HG03095 (cell line): ENCODE data around the gene CD300LD.
"Not testable (repeated sequence)": the region's sequence is repeated elsewhere in the genome, so short reads cannot be mapped to it uniquely, and the experiment has no call there.

Experiments used
- ATAC-seq: cut with Tn5 transposase; IDR thresholded peaks from one replicate; pipeline ENCODE4 v1.9.1; 2021; ENCODE audit warnings: moderate library complexity; ENCODE audit not compliant: unreplicated experiment

Gene CD300LD

DNA sequence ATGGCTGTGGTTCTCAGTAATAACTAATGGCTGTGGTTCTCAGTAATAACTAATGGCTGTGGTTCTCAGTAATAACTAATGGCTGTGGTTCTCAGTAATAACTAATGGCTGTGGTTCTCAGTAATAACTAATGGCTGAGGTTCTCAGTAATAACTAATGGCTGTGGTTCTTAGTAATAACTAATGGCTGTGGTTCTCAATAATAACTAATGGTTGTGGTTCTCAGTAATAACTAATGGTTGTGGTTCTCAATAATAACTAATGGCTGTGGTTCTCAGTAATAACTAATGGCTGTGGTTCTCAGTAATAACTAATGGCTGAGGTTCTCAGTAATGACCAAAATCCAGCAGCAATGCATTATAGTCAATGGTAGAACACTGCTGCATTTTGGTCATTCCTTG is 18.4 kb downstream of the CD300LD start:
- ATAC-seq = not testable (repeated sequence)

DNA sequence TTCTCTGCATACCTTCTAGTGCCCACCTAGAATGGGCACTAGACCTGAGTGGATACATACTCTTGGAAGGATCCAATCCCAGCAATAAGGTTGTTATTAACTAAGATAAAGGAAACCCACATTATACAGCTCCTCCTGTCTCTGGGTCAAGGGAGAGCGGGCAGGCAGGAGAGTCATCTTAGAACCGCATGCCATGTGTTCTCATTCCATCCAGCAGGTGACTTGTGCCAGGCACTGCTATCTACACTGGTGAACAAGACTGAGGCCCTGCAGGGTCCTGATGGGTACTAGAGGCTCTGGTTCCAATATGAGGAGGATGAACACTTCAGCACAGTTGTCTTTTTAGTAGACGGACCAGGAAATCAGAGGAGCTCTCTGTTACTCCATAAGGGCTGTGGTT is 18.9 kb downstream of the CD300LD start:
- ATAC-seq = no peak

DNA sequence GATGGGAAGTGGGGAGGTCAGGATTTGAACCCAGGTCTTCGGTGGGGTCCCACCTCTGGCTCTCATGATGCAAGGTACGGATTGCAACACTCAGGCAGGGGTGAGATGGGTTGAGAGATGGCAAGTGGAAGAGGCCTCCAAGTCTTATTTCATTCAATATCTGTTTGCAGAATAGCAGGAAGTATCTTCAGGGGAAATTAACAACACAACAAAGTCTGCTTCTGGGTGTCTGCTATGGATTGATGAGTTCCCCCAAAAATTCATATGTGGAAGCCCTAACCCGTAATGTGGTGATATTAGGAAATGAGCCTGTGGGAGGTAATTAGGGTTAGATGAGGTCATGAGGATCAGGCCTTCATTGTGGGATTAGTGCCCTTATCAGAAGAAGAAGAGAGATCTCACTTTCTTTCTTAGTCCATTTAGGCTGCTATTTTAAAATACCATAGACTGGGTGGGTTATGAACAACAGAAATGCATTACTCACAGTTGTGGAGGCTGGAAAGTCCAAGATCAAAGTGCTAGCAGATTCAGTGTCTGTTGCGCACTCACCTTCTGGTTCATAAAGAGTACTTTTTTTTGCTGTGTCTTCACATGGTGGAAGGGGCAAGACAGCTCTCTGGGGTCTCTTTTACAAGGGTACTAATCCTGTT is 20.3 kb downstream of the CD300LD start:
- no peak for ATAC-seq

DNA sequence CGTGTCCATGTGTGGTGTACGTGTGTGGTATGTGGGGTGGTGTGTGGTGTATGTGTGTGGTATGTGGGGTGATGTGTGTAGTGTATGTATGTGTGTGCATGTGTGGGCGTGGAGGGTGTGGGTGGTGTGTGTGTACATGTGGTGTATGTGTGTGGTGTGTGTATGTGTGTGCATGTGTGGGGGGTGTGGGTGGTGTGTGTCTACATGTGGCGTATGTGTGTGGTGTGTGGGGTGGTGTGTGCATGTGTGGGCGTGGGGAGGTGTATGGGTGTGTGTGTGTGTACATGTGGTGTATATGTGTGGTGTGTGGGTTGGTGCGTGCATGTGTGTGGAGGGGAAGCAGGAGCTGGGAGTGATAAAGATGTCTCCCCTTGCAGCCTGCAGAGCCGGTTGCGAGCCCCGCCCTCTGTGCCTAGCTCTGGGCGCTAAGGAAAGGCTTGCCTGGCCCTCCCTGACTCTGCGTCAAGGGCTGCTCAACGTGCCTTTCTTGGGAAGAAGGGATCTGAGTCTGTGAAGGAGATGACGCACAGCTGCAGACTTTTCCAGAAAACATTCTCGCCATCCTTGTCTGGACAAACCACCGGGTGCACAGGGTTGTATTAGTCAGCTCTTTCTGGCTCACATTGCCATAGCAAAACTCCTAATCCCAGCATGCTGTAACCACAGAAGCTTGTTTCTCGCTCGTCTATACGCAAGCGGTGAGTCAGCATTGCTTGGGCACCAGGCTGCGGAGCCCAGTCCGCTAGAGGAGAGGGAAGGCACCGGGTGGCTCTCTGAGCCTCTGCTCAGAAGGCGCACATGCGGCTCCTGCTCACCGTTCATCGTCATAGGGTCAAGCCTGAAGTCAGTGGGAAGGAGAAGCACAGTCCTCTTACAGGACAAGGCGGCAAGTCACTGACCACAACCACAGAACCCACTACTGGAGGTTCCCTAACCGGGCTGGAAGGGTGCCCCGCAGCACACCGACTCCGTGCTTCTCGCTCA is 22.8 kb downstream of the CD300LD start:
- no peak for ATAC-seq

DNA sequence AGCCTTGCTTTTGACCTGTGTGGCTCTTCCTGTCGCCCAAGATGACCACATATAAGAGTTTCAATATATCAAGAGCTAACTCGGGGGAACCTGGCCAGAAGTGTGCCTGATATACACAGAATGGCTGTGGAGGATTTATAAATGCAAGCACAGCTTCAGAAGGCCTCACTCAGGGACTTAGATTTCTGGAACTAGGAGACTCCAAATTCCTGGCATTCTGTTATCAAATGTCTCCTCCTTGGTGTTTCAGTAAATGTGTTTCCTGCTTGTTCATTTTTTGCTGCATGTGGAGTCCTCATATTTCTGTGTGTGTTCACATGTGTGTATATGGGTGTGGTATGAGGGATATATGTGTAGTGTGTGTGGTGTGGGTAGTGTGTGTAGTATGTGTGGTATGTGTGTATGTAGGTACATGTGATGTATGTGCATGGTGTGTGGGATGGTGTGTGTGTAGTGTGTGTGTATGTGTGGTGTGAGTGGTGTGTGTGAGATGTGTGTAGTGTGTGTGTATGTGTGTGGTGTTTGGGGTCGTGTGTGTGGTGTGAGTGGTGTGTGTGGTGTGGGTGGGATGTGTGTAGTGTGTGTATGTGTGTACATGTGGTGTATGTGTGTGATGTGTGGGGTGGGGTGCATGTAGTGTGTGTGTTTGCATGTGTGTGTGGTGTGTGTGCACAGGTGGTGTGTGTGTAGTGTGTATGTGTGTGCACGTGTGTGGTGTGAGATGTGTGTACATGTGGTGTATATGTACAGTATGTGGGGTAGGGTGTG is 23.8 kb downstream of the CD300LD start:
- no peak for ATAC-seq

DNA sequence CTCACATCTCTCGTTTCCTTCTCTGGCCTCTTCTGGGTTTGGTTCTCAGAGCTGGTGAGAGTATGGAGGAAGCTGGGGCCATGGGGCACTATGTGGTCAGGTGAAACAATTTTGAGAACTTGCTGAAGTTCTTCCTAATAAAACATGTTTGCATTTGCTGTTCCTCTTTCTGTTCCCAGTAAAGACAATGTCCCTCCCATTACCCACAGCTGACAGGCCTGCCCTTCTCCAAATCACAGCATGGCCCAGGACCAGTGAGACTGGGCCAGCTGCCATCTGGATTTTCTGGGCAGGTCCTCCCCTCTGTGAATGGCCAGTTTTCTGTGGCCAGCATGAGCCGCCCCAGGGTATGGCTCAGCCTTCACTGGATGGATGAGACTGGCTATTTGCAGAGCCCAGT is 24.7 kb downstream of the CD300LD start, which contains the start of gene CD300H:
Gene CD300H, minus strand, starts transcription at position 113 of the 400 bp plus-strand sequence.
- no peak for ATAC-seq

DNA sequence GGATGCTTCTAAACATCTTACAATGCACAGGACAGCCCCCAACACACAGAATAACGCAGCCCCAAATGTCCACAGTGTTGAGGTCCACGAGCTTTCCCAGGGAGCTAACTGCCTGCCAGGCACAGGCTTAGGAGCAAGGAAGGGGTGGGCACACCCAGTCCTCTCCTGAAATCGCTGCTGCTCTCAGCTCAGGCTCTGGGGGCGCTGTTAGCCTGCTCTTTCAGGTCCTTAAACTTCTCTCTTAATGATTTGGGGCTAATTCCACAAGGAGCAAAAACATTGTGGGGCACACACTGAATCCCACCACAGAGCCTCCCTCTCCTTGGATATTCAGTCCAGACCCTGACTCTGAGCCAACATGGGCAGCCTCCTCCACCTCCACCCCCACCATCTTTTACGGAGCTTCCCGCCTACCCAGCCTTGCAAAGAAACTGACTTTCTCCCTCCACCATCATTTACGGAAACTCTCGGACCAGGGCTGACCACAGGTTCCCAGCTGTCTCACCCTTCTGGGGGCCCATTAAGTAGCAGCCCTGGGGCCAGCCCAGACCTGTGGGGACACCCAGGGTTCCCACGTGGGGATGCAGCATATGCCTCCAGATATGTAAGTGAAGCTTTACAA is 25.8 kb downstream of the CD300LD start:
- ATAC-seq = no peak

DNA sequence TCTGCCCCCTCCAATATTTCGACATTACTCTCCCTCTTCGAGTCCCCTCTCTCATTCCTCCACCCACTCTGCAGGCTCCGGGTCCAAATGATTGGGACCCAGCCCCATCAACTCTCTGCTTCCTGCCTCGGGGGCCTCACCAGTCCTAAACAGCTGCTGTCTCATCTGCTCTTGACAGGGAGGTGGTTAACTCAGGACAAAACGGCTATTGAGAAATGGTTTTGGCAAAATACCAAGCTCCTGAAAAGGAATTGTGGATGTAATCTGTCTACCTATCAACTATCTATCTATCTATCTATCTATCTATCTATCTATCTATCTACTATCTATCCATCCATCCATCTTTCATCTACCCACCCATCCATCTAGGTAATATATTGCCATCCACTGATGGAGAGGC is 27.0 kb downstream of the CD300LD start:
- ATAC-seq = no peak

DNA sequence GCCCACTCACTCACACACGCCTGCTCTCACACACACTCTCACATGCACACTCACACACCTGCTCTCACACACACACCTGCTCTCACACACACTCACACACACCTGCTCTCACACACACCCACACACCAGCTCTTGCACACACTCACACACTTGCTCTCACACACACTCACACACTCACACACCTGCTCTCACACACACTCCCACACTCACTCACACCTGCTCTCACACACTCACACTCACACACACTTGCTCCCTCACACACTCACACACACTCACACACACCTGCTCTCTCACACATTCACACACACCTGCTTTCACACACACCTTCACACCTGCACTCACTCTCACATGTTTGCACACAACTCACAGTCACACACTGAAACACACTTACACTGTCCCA is 28.7 kb downstream of the CD300LD start:
- no peak for ATAC-seq

DNA sequence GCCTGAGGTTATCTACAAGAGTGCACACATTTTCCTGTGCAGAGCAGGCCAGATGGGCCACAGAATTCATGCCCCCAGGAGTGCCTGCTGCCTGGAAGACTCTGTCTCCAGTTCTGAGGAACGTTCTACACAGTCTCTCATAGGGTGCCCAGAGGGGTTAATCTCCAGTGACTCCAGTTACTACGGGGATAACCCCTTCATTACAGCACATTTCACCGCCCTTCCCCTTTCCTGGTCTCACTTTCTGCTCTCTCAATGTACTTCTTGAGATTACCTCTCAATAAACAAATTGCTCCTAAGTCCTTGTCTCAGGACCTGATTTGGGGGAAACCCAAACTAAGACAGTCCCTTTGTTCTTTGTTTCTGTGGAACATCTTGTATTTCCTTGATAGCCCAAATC is 30.5 kb downstream of the CD300LD start:
- no peak for ATAC-seq

DNA sequence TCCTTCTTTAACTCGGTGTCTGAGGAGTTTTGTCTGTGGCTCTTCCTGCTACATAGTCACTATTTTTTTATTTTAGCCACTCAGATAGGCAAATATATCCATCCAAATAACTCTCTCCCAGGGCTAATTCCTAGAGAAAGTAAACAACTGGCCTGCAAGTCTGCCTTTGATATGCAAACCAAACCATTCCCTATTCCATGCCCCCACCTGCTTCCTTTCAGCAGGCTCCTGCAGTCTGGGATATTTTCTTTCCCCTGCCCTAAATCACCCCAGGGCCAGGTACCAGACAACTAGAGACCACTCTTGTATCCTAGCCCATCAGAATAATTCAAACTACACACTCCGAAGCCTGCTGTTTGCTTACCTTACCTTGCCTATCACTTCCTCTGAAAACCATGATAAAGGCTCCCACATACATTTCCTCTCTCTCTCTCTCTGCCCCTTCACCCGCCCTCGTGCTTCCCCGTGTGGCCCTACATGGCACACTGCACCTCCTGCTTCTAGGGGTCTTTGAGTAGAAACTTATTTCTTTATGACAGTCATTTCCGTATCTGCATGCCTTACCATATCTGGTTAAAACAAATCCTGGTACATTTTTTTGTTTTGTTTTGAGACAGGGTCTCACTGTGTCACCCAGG is 33.1 kb downstream of the CD300LD start:
- ATAC-seq = no peak

DNA sequence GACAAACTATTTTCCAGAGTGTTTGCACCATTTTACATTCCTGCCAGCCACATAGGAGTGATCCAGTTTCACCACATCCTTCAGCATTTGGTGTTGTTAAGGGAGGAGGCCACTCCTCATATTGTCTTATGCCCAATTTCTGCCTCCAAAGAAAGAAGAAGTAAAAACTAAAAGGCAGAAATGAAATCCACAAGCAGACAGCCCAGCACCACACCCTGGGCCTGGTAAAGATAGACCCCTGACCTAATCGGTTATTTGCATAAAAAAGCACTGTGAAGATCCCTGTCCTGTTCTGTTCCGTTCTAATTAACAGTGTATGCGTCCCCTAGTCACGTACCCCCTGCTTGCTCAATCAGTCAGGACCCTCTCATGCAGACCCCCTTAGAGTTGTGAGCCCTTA is 33.7 kb downstream of the CD300LD start:
- not testable (repeated sequence) for ATAC-seq

DNA sequence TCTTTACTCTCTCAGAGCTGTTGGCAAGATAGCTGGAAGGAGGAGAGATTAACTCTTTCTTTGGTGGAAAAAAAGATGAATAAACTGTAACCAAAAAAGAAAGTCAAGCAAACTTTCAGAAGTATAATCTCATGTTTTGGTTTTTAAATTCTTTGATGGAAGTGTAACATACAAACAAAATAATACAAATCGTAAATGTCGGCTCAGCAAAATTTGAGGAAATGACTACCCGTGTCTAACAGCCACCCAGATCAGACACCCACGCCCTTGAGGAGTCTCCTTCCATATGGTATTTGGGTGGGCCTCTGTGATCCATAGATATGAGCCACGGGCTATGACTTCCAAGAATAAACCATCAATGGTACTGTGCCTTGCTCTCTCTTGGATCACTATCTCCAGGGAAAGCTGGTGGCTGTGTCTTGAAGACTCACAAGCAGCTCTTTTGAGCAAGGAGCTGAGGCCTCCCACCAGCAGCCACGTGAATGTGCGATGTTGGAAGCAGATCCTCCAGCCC is 36.6 kb downstream of the CD300LD start:
- ATAC-seq = no peak

DNA sequence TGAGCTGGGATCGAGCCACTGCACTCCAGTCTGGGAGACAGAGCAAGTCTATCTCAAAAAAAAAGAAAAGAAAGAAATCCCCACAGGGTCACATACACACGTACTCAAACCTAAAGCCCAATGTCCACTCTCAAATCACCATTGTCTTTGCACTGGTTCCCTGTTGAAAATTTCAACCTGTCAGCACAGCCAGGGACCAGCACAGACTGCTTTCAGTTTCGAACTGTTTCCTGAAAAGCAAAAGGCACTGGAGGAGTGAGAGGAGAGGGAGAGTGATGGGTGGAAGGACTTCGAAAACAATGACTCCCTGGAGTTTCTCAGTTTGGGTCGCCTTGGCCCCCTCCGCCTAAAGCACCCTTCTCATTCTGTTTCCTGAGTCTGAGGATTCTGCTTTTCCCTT is 37.2 kb downstream of the CD300LD start:
- no peak for ATAC-seq

DNA sequence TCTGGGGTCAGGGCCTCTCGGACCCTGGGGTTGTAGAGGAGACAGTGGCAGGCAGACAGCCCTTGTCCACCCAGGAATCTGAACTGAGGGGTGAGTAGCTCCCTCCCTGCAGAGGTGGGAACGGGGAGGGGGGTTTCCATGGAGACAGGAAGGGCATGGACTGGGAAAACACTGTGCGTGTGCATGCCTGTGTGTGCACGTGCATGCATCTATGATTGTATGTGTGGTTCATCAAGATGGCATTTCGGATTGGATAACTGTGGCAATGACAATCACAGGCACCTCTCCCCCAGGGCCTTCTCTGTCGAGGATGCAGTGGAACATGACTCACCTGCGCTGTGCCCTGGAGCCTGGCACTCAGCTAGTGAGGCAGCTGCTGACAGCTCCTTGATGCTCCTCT is 40.0 kb downstream of the CD300LD start:
- ATAC-seq = no peak

DNA sequence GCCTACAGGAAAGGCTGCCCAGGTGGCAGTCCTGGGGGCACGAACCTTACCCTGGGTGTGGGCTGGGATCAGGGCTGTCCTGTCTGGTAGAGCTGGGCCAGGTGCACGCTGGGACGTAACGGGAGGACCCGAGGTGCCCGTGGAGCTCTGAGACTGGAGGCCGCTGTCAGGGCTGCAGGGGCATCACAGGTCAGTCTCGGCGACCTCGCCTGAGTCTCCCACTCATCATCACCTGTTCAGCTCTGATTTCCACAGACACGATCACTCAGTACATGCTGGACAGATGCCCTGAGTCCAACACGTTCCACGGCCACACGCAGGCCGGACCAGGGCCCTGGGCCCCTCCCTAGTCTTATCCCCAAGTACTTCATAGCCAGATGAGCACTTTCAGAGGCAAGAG is 41.5 kb downstream of the CD300LD start:
- no peak for ATAC-seq

DNA sequence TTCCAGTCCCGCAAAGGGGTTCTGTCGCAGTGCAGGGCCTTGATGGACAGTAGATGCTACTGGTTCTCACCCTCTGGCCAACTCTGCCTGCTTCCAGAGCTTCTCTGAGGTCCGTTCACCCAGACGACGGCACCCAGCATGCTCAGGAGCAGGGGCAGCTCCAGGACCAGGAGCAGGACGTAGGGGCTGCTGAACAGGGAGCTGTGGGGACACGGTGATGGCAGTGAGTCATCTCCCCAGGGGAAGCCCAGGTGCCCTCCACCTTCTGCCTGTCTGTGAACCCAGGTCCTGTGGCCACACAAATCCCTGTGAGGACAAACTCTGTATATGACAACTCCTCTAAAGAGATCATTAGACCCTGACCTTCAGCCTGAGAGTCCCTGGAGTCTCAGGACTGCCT is 42.7 kb downstream of the CD300LD start:
- no peak for ATAC-seq

DNA sequence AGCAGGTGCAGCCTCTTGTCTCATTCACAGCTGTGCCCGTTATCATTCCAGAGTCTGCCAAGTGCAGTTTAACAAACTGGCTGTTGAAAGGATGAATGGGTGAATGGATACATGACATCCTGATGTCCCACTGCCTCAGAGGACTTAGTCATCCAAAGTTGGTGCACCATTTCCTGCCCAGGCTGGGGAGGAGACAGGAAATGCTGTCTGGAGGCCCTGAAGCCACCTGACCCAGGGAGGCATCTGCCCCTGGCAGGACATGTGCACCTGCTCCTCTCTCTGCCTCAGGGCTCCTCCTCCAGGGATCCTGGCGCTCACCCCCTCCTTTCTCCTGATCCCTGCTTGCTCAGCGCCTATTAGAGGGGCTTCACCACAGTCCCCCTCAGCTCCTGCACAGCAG is 44.3 kb downstream of the CD300LD start:
- ATAC-seq = no peak

DNA sequence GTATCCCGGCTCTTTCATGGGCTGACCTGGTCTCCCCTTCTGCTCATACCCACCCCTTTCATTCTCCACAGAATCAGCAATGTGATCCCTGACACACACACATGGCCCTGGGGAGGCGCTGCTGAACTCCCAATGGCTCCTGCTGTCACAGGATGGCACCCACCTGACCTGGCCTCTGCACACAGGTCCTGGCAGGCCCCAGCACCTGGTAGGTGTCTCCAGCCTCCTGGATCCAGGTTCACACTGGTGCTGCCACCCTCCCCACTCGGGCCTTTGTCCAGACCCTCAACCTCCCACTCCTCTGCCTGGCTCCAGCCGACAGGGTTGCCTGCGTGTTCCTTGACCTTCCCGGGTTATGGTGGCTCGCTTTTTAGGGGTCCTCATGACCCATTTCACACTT is 44.8 kb downstream of the CD300LD start:
- no peak for ATAC-seq

DNA sequence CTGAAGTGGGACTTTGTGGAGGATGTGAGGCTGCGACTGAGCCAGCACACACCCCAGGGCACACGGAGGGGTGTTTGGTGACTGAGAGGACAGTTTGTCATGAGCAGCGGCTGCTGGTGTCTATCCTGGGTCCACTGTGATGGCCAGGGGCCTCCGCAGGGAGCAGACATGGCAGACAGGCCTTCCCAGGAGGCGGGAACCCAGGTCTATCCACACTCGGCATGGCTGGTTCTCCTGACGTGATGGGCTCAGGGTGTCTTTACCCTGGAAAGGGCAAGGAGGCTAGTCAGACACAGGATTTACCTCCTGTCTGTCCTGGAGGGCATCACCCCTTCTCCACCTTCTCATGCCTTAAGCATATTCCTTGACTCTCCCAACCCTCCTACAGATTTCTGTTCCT is 45.5 kb downstream of the CD300LD start:
- ATAC-seq = no peak
